ENCODE measurements around the gene FKTN.

The FKTN gene

GRCh38 chr9:105636331-105636730 lies 78.4 kb downstream of the FKTN start:
- DNase-seq: no peak

DNA sequence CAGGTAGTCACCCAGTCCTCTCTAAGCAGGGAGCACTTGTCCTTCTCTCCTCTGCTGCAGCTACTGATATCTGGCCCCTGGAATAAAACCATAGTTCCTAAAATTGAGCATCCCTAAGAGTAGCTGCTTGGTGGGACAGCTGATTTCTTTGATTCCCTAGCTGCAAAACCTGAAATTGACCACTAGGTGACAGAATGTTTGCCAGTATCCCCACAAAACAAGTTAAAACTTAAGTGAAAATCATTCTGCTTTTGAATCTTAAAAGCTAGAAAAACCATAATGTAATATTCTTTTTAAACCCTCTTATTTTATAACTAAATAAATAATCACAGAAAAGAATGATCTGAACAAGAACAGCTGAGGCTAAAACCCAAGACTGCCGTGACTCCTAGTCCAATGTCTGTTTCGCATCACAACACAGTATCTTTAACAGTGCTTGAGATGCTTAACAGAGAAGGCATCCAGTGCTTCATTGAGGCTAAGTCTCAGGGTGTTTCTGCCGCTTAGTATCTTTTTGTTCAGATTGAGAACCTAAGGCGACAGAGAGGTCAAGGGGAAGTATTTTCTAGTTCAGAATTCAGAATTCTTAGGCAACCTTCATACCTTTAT lies 80.0 kb downstream of the FKTN start:
- DNase-seq: no peak

DNA sequence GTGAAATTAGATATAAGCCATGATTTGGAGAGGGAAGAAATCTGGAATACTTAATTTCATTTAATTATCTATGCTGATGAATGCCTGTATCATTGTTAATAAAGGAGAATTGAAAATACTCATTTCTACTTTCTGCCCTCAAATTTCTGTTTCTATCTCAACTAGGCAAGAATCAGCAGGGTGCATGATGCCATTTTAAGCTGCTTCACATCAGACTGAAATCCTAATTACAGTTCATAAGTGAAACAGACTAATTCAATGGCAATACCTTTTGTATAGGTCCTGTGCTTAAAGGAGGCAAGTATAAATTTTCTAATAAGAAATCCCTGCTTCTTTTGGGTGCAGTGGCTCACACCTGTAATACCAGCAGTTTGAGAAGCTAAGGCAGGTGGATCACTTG lies 82.0 kb downstream of the FKTN start:
- no peak for DNase-seq

DNA sequence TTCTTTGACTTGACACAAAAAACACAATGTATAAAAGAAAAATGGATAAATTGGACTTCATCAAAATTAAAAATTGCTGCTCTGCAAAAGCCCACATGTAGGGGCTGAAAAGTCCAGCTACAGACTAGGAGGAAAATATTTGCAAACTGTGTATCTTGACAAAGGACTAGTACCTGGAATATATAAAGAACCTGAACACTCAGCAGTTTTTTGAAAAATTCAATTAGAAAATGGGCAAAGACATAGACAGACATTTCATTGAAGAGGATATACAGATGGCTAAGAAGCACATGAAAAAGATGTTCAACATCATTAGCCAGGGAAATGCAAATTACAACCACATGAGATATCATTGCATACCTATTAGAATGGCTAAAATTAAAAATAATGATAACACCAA lies 85.9 kb downstream of the FKTN start:
- no peak for DNase-seq

DNA sequence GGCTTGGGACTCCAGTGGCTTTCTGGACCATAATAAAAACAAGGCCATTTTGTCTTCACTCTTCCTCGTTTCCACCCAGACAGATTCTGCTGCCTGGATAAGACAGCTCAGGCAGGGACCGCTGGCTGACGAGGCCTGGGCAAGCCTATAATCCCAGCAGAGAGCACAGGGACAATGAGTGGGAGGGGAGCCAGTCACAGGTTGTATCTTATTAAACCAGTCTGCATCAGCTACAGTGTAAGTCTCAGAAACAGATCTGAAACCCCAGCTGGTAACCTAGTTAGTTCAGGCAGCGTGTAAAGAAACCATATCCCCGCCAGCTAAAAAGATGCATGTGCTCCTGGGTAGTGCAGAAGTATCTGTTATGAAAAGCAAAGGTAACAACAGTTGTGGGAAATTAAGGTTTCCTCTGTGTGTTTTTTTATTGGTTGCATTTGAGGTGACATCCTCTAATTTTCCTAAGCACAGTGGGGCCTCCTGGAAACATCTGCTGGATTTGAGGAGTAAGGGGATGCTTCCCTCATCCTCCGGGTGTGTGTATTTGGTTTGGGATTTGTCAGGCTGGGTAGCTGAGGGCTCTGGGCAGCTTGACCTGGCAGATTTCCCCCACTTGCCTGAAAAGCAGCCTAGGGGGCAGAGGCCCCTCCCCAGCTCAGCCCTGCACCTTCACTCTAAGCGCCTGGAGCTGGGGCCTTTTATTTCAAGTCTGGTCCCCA lies 89.1 kb downstream of the FKTN start:
- no peak for DNase-seq

- DNase-seq: no peak
Observed at GRCh38 chr9:105647595-105648349, 89.8 kb downstream of the FKTN start.

DNA sequence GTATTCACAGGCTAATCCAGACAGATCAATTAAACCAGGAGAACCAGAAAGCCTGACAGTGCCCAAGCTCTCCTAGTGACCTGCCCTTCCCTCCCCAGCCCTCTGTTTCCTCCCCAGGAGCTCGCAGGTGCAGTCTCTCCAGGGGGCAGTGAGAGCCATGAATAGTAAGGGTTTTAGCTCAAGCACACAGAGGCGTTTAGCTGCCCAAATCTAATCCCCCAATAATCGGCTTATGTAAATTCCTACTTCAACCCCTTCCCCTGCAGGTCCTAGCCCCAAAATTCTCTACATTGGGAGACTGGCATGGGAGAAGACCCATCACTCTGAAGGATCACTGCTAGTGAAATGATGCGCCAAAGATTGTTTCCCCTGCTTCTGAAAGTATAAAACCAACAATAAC lies 93.9 kb downstream of the FKTN start:
- DNase-seq: no peak

- DNase-seq: peak; percentile 11
Observed at GRCh38 chr9:105656131-105656921, 98.4 kb downstream of the FKTN start.

DNA sequence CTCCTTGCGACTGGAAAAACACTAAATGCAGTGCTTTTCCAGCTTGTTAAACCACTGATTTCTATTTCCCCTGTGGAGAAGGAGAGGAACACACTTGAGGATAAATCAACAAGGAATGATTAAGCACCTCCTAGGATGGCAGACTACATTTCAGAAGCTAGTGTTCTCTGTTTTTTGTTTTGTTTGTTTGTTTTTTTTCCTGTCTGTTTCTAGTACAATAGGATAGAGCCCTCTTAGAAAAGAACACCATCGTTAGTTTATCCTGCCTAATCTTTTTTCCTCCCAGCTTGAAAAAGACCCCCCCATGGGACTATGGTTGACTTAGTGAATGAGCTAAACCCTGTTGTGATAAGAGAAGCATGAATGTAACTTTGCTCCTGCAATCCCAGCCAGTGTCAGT lies 100.4 kb downstream of the FKTN start:
- DNase-seq: no peak

DNA sequence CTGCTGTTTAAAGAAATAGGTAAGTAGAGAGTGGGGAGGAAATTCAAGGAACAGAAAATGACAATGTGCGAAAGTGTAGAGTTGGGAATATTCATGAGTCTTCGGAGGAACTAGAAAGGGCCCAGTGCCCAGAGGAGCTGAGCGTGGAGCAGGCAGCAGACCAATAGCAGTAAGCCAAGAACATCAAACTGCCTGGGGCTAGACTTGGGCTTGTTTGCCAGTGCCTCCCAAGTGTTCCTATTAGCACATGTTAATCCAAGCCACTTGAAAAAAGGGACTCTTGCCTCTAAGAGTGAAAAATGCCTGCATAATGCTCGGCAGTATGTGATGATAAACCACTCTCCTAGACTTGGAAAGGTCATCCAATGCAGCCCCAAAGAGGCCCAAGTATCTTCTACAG lies 103.1 kb downstream of the FKTN start:
- DNase-seq: no peak

DNA sequence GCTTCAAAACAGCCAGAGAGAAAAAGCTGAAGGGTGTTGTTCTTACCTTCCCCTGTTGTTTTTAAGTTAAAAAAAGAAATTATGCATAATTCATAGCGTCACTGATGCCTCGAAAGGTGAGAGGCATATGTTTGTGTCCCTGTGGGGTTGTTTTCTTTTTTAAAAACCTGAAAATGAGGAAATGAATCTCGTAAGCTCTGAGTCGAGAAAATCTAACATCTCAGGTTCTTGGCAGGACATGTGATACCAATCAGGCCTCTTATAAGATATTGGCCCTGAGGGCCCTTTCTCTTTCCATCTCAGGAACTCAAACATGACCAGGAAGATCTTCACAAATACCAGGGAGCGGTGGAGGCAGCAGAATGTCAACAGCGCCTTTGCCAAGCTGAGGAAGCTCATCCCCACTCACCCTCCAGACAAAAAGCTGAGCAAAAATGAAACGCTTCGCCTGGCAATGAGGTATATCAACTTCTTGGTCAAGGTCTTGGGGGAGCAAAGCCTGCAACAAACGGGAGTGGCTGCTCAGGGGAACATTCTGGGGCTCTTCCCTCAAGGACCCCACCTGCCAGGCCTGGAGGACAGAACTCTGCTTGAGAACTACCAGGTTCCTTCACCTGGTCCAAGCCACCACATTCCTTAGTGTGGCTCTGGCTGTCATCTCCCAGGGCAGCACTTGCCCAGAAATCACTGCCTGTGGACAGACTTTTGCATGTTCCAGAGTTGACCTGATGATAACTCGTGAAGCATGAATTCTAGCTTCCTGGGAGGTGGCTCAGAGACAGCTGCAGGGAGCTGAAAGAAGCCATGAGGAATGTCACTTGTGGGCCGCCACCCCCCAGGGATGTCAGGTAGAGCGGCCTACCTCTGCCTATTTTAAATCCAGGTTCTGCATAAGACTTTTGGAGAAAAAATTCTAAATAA lies 104.5 kb downstream of the FKTN start, which contains the start of gene TAL2:
TAL2 (plus strand) TSS at position 274 of the 921 bp plus-strand sequence; CDS start at position 314, 40 bp downstream.
- no peak for DNase-seq

DNA sequence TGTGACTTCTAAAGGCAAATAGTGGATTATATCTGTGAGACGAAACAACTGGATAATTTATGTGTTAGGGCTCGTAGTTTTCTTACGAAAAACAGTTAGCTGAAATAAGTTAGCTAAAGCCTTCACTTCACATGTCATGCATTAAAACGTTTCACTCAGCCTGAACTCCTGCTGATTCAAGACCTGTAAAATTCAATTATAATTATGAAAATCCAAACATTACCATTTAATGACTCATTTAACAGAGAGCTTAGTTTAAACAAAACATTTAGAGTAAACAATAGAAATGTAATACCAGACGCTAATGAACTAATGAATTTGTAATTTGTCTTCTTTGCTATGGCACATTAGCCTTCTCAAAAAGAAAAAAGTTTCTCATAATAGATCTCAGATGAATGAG lies 106.0 kb downstream of the FKTN start:
- DNase-seq: no peak

GRCh38 chr9:105667867-105668266 lies 109.9 kb downstream of the FKTN start:
- no peak for DNase-seq

DNA sequence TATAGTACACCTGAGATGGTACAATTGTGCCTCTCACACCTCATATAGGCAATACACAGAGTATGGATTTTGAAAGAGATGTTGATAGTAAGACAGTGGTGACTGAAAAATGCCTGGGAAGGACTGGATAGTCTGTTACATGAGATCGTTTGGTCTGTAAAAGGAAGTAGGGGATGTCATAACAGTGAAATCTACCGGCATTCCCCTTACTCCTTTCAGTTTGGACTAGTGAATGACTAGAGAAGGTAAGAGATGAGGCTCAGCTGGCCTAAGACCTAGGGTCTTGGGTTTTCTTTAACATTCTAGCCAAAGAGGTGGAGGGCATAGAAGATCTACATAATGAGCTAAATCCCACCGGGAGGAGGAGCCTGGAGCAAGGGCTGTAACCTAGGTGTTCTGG lies 112.4 kb downstream of the FKTN start:
- DNase-seq: no peak

- no peak for DNase-seq
Observed at GRCh38 chr9:105670775-105671174, 112.8 kb downstream of the FKTN start.

- no peak for DNase-seq
Observed at GRCh38 chr9:105672711-105673234, 114.8 kb downstream of the FKTN start.

- DNase-seq: no peak
Observed at GRCh38 chr9:105673850-105674387, 116.0 kb downstream of the FKTN start.

DNA sequence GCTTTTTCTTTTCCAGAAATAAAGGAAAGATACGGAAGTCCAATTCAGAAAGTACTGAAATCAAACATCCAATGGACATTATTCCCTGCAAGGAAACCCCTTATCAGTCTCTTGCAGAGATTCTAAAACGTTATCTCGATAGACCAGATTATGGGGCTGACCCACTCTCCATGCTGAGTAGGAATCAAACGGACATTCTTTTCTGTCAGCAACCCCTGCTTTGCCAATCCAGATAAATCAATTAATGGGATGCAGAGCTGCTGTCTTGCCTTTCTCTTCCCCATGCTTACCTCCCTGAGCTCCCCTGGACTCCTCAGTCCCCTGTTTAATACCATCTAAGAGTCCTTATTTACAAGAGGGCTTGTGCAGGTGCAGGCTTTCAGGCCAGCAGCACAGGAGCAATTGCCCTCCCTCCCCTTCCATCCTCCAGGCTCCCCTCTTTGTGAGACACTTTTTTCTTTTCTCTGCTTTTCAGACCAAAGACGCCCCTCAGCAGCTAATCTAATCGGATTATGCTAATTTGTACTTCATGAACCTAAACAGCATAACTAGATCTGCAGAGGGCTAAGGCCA lies 118.5 kb downstream of the FKTN start:
- no peak for DNase-seq

GRCh38 chr9:105678163-105678562 lies 120.2 kb downstream of the FKTN start:
- DNase-seq: no peak

GRCh38 chr9:105678781-105679180 lies 120.8 kb downstream of the FKTN start:
- no peak for DNase-seq

Measured in stimulated activated CD4-positive, alpha-beta T cell treated with anti-CD3 and anti-CD28 coated beads, Interleukin-4, amount 100 ng/mL, for 1 hour (primary cell).